Nephron progenitor cell (in vitro differentiated cells): ENCODE measurements around the gene GHRHR.

ENCODE experiments used
- DNase-seq: peaks from one replicate; pipeline ENCODE4 v3.0.0; 2021
- H3K27ac Mint-ChIP-seq: 2 replicates; pipeline ENCODE4 v1.8.0; 2021; ENCODE audit warnings: mild to moderate bottlenecking, moderate library complexity, mixed read lengths
- H3K27me3 Mint-ChIP-seq: 2 replicates; pipeline ENCODE4 v1.8.0; 2021; ENCODE audit warnings: mild to moderate bottlenecking, low read depth, mixed read lengths; ENCODE audit not compliant: poor library complexity
- H3K36me3 Mint-ChIP-seq: 2 replicates; pipeline ENCODE4 v1.8.0; 2021; ENCODE audit warnings: low read depth, mixed read lengths
- H3K4me1 Mint-ChIP-seq: 2 replicates; pipeline ENCODE4 v1.8.0; 2021; ENCODE audit warnings: mixed read lengths
- H3K4me3 Mint-ChIP-seq: 2 replicates; pipeline ENCODE4 v1.8.0; 2021; ENCODE audit warnings: mild to moderate bottlenecking, moderate library complexity, mixed read lengths
- H3K9me3 Mint-ChIP-seq: 2 replicates; pipeline ENCODE4 v1.8.0; 2021; ENCODE audit warnings: mild to moderate bottlenecking, moderate library complexity, mixed read lengths
- CTCF ChIP-seq: fragments of 200-600 bp; sonication (generic); IDR thresholded peaks from 2 replicates; pipeline ENCODE4 v1.5.0; 2021; ENCODE audit warnings: antibody characterized with exemption

Gene GHRHR

GRCh38 chr7:30998180-30998579 lies 34.4 kb downstream of the GHRHR start:
- Mint-ChIP-seq H3K36me3 (no peaks in the 10 kb centered on the region), H3K4me1 (peaks cover 37% of the 10 kb centered on the region), H3K27ac (no peak overlapping the region), H3K27me3 (peaks cover 7% of the 10 kb centered on the region), H3K4me3 (no peak overlapping the region), H3K9me3 (peaks cover 4% of the 10 kb centered on the region)
- no peak for TF ChIP-seq CTCF
- no peak for DNase-seq

GRCh38 chr7:31000161-31000693 lies 36.5 kb downstream of the GHRHR start:
- peaks cover 9% of the 10 kb centered on the region for H3K9me3 Mint-ChIP-seq
- TF ChIP-seq CTCF: no peak
- no peaks in the 10 kb centered on the region for H3K36me3 Mint-ChIP-seq
- no peak for DNase-seq
- no peak overlapping the region for H3K4me3 Mint-ChIP-seq
- H3K27me3 Mint-ChIP-seq: peaks cover 10% of the 10 kb centered on the region
- H3K27ac Mint-ChIP-seq: peak overlapping the region; percentile 77
- peaks cover 33% of the 10 kb centered on the region for H3K4me1 Mint-ChIP-seq

GRCh38 chr7:31000779-31001178 lies 37.0 kb downstream of the GHRHR start:
- Mint-ChIP-seq H3K9me3 (peaks cover 9% of the 10 kb centered on the region), H3K4me1 (peaks cover 33% of the 10 kb centered on the region), H3K4me3 (no peak overlapping the region), H3K27ac (peak overlapping the region; percentile 5), H3K27me3 (peaks cover 10% of the 10 kb centered on the region), H3K36me3 (no peaks in the 10 kb centered on the region)
- no peak for TF ChIP-seq CTCF
- DNase-seq: no peak

- H3K27me3 Mint-ChIP-seq: peaks cover 8% of the 10 kb centered on the region
- H3K27ac Mint-ChIP-seq: no peak overlapping the region
- peaks cover 20% of the 10 kb centered on the region for H3K4me1 Mint-ChIP-seq
Observed at GRCh38 chr7:31002256-31002655, 38.5 kb downstream of the GHRHR start.

GRCh38 chr7:31003097-31003496 lies 39.3 kb downstream of the GHRHR start:
- peaks cover 13% of the 10 kb centered on the region for H3K4me1 Mint-ChIP-seq
- H3K27me3 Mint-ChIP-seq: peaks cover 8% of the 10 kb centered on the region
- TF ChIP-seq CTCF: no peak
- no peak overlapping the region for H3K27ac Mint-ChIP-seq
- H3K9me3 Mint-ChIP-seq: peaks cover 9% of the 10 kb centered on the region
- H3K36me3 Mint-ChIP-seq: no peaks in the 10 kb centered on the region
- no peak overlapping the region for H3K4me3 Mint-ChIP-seq
- DNase-seq: no peak

More at GRCh38 chr7:31002256-31002655, 38.5 kb downstream of the GHRHR start:
- H3K4me3 Mint-ChIP-seq: no peak overlapping the region
- DNase-seq: no peak
- no peak for TF ChIP-seq CTCF
- no peaks in the 10 kb centered on the region for H3K36me3 Mint-ChIP-seq
- H3K9me3 Mint-ChIP-seq: peaks cover 9% of the 10 kb centered on the region

- Mint-ChIP-seq H3K36me3 (no peaks in the 10 kb centered on the region), H3K4me1 (peaks cover 6% of the 10 kb centered on the region), H3K27ac (no peak overlapping the region), H3K4me3 (no peak overlapping the region), H3K9me3 (peaks cover 9% of the 10 kb centered on the region), H3K27me3 (peaks cover 8% of the 10 kb centered on the region)
- DNase-seq: no peak
- no peak for TF ChIP-seq CTCF
Observed at GRCh38 chr7:31003721-31004120, 40.0 kb downstream of the GHRHR start.
